Tibial nerve (tissue), 4 donors: Measurements from ENCODE around the gene ZFAND3. TPM values are rescaled to one million over a fixed set of nuclear protein-coding genes. Genes with fewer than 3 reads are reported as not detected.

ENCODE experiments used
- DNase-seq, 2 donors: peaks; one replicate each; pipeline ENCODE4 v3.0.0-alpha.2; 2019; ENCODE audit warnings: low spot score in 2 of 2
- H3K27ac ChIP-seq, 4 donors: fragments of 200-600 bp; sonication (generic) in 3 of 4; one replicate each; pipeline ENCODE4 v1.5.1; 2017 to 2019; ENCODE audit warnings: mild to moderate bottlenecking in 1 of 4
- H3K27me3 ChIP-seq, 2 donors: fragments of 200-600 bp; sonication (generic) in 1 of 2; one replicate each; pipeline versions ENCODE4 v1.5.1 to v1.6.0; 2017 to 2019
- H3K36me3 ChIP-seq, 3 donors: fragments of 200-600 bp; sonication (generic); one replicate each; pipeline ENCODE4 v1.5.1; 2018 to 2019
- H3K4me1 ChIP-seq, 4 donors: fragments of 200-600 bp; sonication (generic) in 3 of 4; one replicate each; pipeline ENCODE4 v1.5.1; 2017 to 2019
- H3K4me3 ChIP-seq, 4 donors: fragments of 200-600 bp; sonication (generic) in 3 of 4; one replicate each; pipeline ENCODE4 v1.5.1; 2017 to 2019; ENCODE audit warnings: mild to moderate bottlenecking in 1 of 4, moderate library complexity in 1 of 4
- H3K9me3 ChIP-seq, 4 donors: fragments of 200-600 bp; sonication (generic) in 3 of 4; one replicate each; pipeline ENCODE4 v1.5.1; 2017 to 2019
- CTCF ChIP-seq, 5 experiments: fragments of 200-600 bp in 3 of 5; fragments of 450-650 bp in 2 of 5; sonication (generic) in 3 of 5; IDR thresholded peaks; one replicate each; pipeline ENCODE4 v1.5.1; 2016 to 2019; ENCODE audit warnings: antibody characterized with exemption in 5 of 5, mild to moderate bottlenecking in 3 of 5, moderate library complexity in 2 of 5
- EP300 ChIP-seq, 2 donors: sonication (generic); formaldehyde crosslinking; IDR thresholded peaks; one replicate each; pipeline ENCODE4 v1.6.1; 2017; ENCODE audit warnings: antibody characterized with exemption in 2 of 2, mild to moderate bottlenecking in 1 of 2
- POLR2A ChIP-seq, 2 donors: fragments of 450-650 bp; IDR thresholded peaks; one replicate each; pipeline ENCODE4 v1.6.1; 2017; ENCODE audit warnings: antibody characterized with exemption in 2 of 2, mild to moderate bottlenecking in 2 of 2, moderate library complexity in 2 of 2
- WGBS, 2 donors: methylation state at CpG; one replicate each; pipeline ENCODE4 v1.1.5; 2018; 5-methylcytosine and 5-hydroxymethylcytosine counted together
- total RNA-seq, 4 donors: library from RNA; depleted of rRNA; stranded (reverse); fragments of >200 nt; gene quantifications; one replicate each; pipeline ENCODE4 v1.1.0, GENCODE V29; 2016

Gene ZFAND3
- total RNA-seq, 4 donors from 2014 or later: 30.1 to 47.9 (median 39.1) TPM

GRCh38 chr6:37967651-37968050 is 148.1 kb downstream of the ZFAND3 start:
- 97 to 98% methylated on average over 1 of the region's 1 CpG for WGBS, 2 donors
- no peak overlapping the region for H3K27ac ChIP-seq
- H3K4me1 ChIP-seq: peaks cover 0 to 9% (median 3%) of the 10 kb centered on the region in 4 donors
- no peaks in the 10 kb centered on the region for H3K27me3 ChIP-seq
- no peaks in the 10 kb centered on the region for H3K36me3 ChIP-seq
- no peak for TF ChIP-seq POLR2A (IDR thresholded peaks at IDR 0.05)
- TF ChIP-seq CTCF (IDR thresholded peaks at IDR 0.05): no peak
- TF ChIP-seq EP300 (IDR thresholded peaks at IDR 0.05): no peak
- H3K4me3 ChIP-seq: no peak overlapping the region
- no peaks in the 10 kb centered on the region for H3K9me3 ChIP-seq
- no peak for DNase-seq

GRCh38 chr6:37971266-37971665 is 151.7 kb downstream of the ZFAND3 start:
- H3K4me3 ChIP-seq: no peak overlapping the region
- peaks cover 0 to 9% (median 3%) of the 10 kb centered on the region in 4 donors for H3K4me1 ChIP-seq
- WGBS, 2 donors: 60 to 67% methylated on average over 2 of the region's 2 CpGs
- no peak for DNase-seq
- no peaks in the 10 kb centered on the region for H3K27me3 ChIP-seq
- peaks cover 0 to 18% (median 5%) of the 10 kb centered on the region in 4 donors for H3K9me3 ChIP-seq
- no peak overlapping the region for H3K27ac ChIP-seq
- peaks cover 0 to 11% (median 0%) of the 10 kb centered on the region in 3 donors for H3K36me3 ChIP-seq
- no peak for TF ChIP-seq EP300 (IDR thresholded peaks at IDR 0.05)

GRCh38 chr6:37971711-37972390 is 152.3 kb downstream of the ZFAND3 start:
- WGBS, 2 donors: 84 to 94% methylated on average over 4 of the region's 4 CpGs
- no peak for DNase-seq
- TF ChIP-seq EP300 (IDR thresholded peaks at IDR 0.05) (no peak), CTCF (IDR thresholded peaks at IDR 0.05) (no peak), POLR2A (IDR thresholded peaks at IDR 0.05) (no peak)
- Histone ChIP-seq H3K27ac (no peak overlapping the region), H3K9me3 (peaks cover 0 to 18% (median 5%) of the 10 kb centered on the region in 4 donors), H3K4me3 (no peak overlapping the region), H3K27me3 (no peaks in the 10 kb centered on the region), H3K4me1 (peaks cover 0 to 9% (median 3%) of the 10 kb centered on the region in 4 donors), H3K36me3 (peaks cover 0 to 11% (median 0%) of the 10 kb centered on the region in 3 donors)

GRCh38 chr6:37972994-37973757 is 153.6 kb downstream of the ZFAND3 start:
- 71 to 79% methylated on average over 1 of the region's 1 CpG for WGBS, 2 donors
- Histone ChIP-seq H3K4me1 (peaks cover 0 to 9% (median 3%) of the 10 kb centered on the region in 4 donors), H3K27me3 (no peaks in the 10 kb centered on the region), H3K4me3 (no peak overlapping the region), H3K9me3 (peaks cover 0 to 18% (median 5%) of the 10 kb centered on the region in 4 donors), H3K36me3 (peaks cover 0 to 11% (median 0%) of the 10 kb centered on the region in 3 donors), H3K27ac (no peak overlapping the region)
- DNase-seq: no peak
- TF ChIP-seq CTCF (IDR thresholded peaks at IDR 0.05) (no peak), POLR2A (IDR thresholded peaks at IDR 0.05) (no peak)

- no peak overlapping the region for H3K27ac ChIP-seq
- H3K27me3 ChIP-seq: no peaks in the 10 kb centered on the region
- H3K36me3 ChIP-seq: peaks cover 0 to 11% (median 0%) of the 10 kb centered on the region in 3 donors
- peaks cover 0 to 18% (median 5%) of the 10 kb centered on the region in 4 donors for H3K9me3 ChIP-seq
- no peak for DNase-seq
- H3K4me1 ChIP-seq: peaks cover 0 to 10% (median 3%) of the 10 kb centered on the region in 4 donors
- TF ChIP-seq POLR2A (IDR thresholded peaks at IDR 0.05) (no peak), CTCF (IDR thresholded peaks at IDR 0.05) (no peak), EP300 (IDR thresholded peaks at IDR 0.05) (no peak)
- 98 to 100% methylated on average over 4 of the region's 4 CpGs for WGBS, 2 donors
- H3K4me3 ChIP-seq: no peak overlapping the region
These were observed 154.9 kb downstream of the ZFAND3 start for GRCh38 chr6:37974381-37974780.
